HepG2 (cell line): Measurements from ENCODE around the gene NSF. TPM values are rescaled to one million over a fixed set of nuclear protein-coding genes. Genes with fewer than 3 reads are reported as not detected.

Source experiments
- ATF7-NPFF ChIP-seq: sonication (generic); formaldehyde crosslinking; IDR thresholded peaks from 2 replicates; pipeline ENCODE4 v1.8.1; 2023; ENCODE audit warnings: mild to moderate bottlenecking, low read depth, missing genetic modification reagents, moderate library complexity
- CSRNP1 ChIP-seq: sonication (generic); formaldehyde crosslinking; IDR thresholded peaks from 2 replicates; pipeline ENCODE4 v1.8.1; 2023; ENCODE audit warnings: mild to moderate bottlenecking, missing genetic modification reagents
- HHEX ChIP-seq: IDR thresholded peaks from 2 replicates; pipeline ENCODE4 v1.6.1; 2016; ENCODE audit warnings: control low read depth
- ISL2 ChIP-seq: sonication (generic); formaldehyde crosslinking; IDR thresholded peaks from 2 replicates; pipeline ENCODE4 v1.5.0; 2020; ENCODE audit warnings: missing genetic modification reagents
- MEIS2 ChIP-seq: sonication (generic); formaldehyde crosslinking; IDR thresholded peaks from 2 replicates; pipeline ENCODE4 v1.9.0; 2021; ENCODE audit warnings: mild to moderate bottlenecking, missing genetic modification reagents
- MNT ChIP-seq: fragments of 450-650 bp; IDR thresholded peaks from 2 replicates; pipeline ENCODE4 v1.6.1; 2016
- PATZ1 ChIP-seq: sonication (generic); formaldehyde crosslinking; IDR thresholded peaks from 2 replicates; pipeline ENCODE4 v1.4.0; 2020; ENCODE audit warnings: missing genetic modification reagents
- POGK ChIP-seq: sonication (generic); formaldehyde crosslinking; conservative IDR thresholded peaks from 2 replicates; pipeline ENCODE4 v1.8.0; 2022; ENCODE audit warnings: mild to moderate bottlenecking, moderate library complexity, missing genetic modification reagents
- PPARG ChIP-seq: conservative IDR thresholded peaks from 2 replicates; pipeline ENCODE4 v1.6.1; 2016; ENCODE audit warnings: missing biosample characterization, missing genetic modification reagents
- THAP11 ChIP-seq: IDR thresholded peaks from 2 replicates; pipeline ENCODE4 v1.6.1; 2016; ENCODE audit warnings: missing biosample characterization, missing genetic modification reagents
- ZFP82 ChIP-seq: sonication (generic); formaldehyde crosslinking; IDR thresholded peaks from 2 replicates; pipeline ENCODE4 v1.5.1; 2020; ENCODE audit warnings: mild to moderate bottlenecking, missing genetic modification reagents, borderline replicate concordance
- ZNF17 ChIP-seq: sonication (generic); formaldehyde crosslinking; IDR thresholded peaks from 2 replicates; pipeline ENCODE4 v1.5.0; 2020; ENCODE audit warnings: mild to moderate bottlenecking, missing genetic modification reagents
- ZNF20 ChIP-seq: sonication (generic); formaldehyde crosslinking; IDR thresholded peaks from 2 replicates; pipeline ENCODE4 v1.4.0; 2020; ENCODE audit warnings: mild to moderate bottlenecking, moderate library complexity, missing genetic modification reagents
- ZNF230 ChIP-seq: sonication (generic); formaldehyde crosslinking; IDR thresholded peaks from 2 replicates; pipeline ENCODE4 v1.4.0; 2020; ENCODE audit warnings: mild to moderate bottlenecking, missing genetic modification reagents
- ZNF383 ChIP-seq: sonication (generic); formaldehyde crosslinking; IDR thresholded peaks from 2 replicates; pipeline ENCODE4 v1.4.0; 2020; ENCODE audit warnings: missing genetic modification reagents, mild to moderate bottlenecking, borderline replicate concordance
- ZNF510 ChIP-seq: sonication (generic); formaldehyde crosslinking; IDR thresholded peaks from 2 replicates; pipeline ENCODE4 v1.4.0; 2020; ENCODE audit warnings: low read depth, mild to moderate bottlenecking, missing genetic modification reagents
- ZNF564 ChIP-seq: sonication (generic); formaldehyde crosslinking; IDR thresholded peaks from 2 replicates; pipeline ENCODE4 v1.8.1; 2023; ENCODE audit warnings: mild to moderate bottlenecking, missing genetic modification reagents
- ZNF710 ChIP-seq: sonication (generic); formaldehyde crosslinking; IDR thresholded peaks from 2 replicates; pipeline ENCODE4 v1.5.0; 2020; ENCODE audit warnings: mild to moderate bottlenecking, missing genetic modification reagents, borderline replicate concordance
- polyA plus RNA-seq, 8 experiments: library from polyadenylated mRNA; depleted of rRNA in 3 of 8; stranded (reverse) in 7 of 8; unstranded in 1 of 8; fragments of >200 nt; fragmentation: Illumina TruSeq in 4 of 8; extraction: Trizol in 4 of 8; gene quantifications; 2 replicates each; pipeline versions ENCODE4 v1.2.1 to v1.2.3, GENCODE V29; 2011 to 2016; ENCODE audit warnings: low read depth in 4 of 8, missing spikeins in 1 of 8, mixed read lengths in 1 of 8; ENCODE audit not compliant: insufficient read depth in 1 of 8
- total RNA-seq, 5 experiments: library from RNA; depleted of rRNA; stranded (reverse); fragments of >200 nt; fragmentation: Illumina TruSeq; extraction: Trizol; gene quantifications; 2 replicates each; pipeline ENCODE4 v1.2.3, GENCODE V29; 2016; ENCODE audit warnings: low read depth in 1 of 5

NSF gene
- total and polyA plus RNA-seq, 2 of the 13 experiments (the other 11 are each of a cell fraction or from before 2014, with no cell fraction given), result 21.9 to 37.8 TPM

- TF ChIP-seq ZNF710 (CRISPR knock-in tag), result no peak
- TF ChIP-seq ZFP82, result no peak
- peak; percentile 81; the same call in 1 of the 2 replicates for TF ChIP-seq ZNF564
- TF ChIP-seq ZNF383, result no peak
- TF ChIP-seq PPARG, result no peak
- no peak for TF ChIP-seq HHEX (CRISPR knock-in tag)
- TF ChIP-seq MNT, result peak; percentile 71
- TF ChIP-seq MEIS2 (CRISPR knock-in tag), result no peak
- TF ChIP-seq ZNF17, result no peak
- peak; percentile 31; the same call in 1 of the 2 replicates for TF ChIP-seq THAP11 (CRISPR knock-in tag)
- TF ChIP-seq ZNF230 (CRISPR knock-in tag), result no peak
- no peak for TF ChIP-seq ATF7-NPFF (CRISPR knock-in tag)
- no peak for TF ChIP-seq CSRNP1
- no peak for TF ChIP-seq ISL2
- TF ChIP-seq PATZ1 (CRISPR knock-in tag), result no peak
- TF ChIP-seq ZNF20 (CRISPR knock-in tag), result no peak
- TF ChIP-seq ZNF510 (CRISPR knock-in tag), result no peak
- 0 out of 2 replicates have a peak, but pooled peaks have one; percentile 60 for TF ChIP-seq POGK (CRISPR knock-in tag)
Observed at GRCh38 chr17:46795379-46795952, 205.0 kb downstream of the NSF start (continued).
